IMR-90 (cell line): ENCODE measurements around the gene FRK.

Experiments
- CEBPB ChIP-seq: IDR thresholded peaks from 2 replicates; pipeline ENCODE4 v1.6.1; 2012; ENCODE audit warnings: low read depth, low read length, improper control_type of control experiment
- CTCF ChIP-seq: conservative IDR thresholded peaks from 2 replicates; pipeline ENCODE4 v1.5.1; 2012; ENCODE audit warnings: mild to moderate bottlenecking, low read depth, low read length, improper control_type of control experiment
- FOS ChIP-seq: fragments of 150-350 bp; IDR thresholded peaks from 2 replicates; pipeline ENCODE4 v1.6.1; 2016; ENCODE audit warnings: low read depth, low read length
- MAFK ChIP-seq: IDR thresholded peaks from 2 replicates; pipeline ENCODE4 v1.6.1; 2012; ENCODE audit warnings: low read depth, low read length, improper control_type of control experiment
- MXI1 ChIP-seq: IDR thresholded peaks from 2 replicates; pipeline ENCODE4 v1.6.1; 2012; ENCODE audit warnings: low read depth, mild to moderate bottlenecking, low read length, moderate library complexity, borderline replicate concordance
- POLR2A ChIP-seq: IDR thresholded peaks from 2 replicates; pipeline ENCODE4 v1.6.1; 2012; ENCODE audit warnings: mild to moderate bottlenecking, low read depth, low read length
- RAD21 ChIP-seq: IDR thresholded peaks from 2 replicates; pipeline ENCODE4 v1.6.1; 2012; ENCODE audit warnings: low read length, improper control_type of control experiment
- SMC3 ChIP-seq: fragments of 150-350 bp; IDR thresholded peaks from 2 replicates; pipeline ENCODE4 v1.6.1; 2016; ENCODE audit warnings: low read depth, mild to moderate bottlenecking, antibody characterized with exemption, low read length, moderate library complexity
- TF ChIP-seq, protein P1 (sequence below): fragments of 150-350 bp; IDR thresholded peaks from 2 replicates; pipeline ENCODE4 v1.6.1; 2016; ENCODE audit warnings: low read depth, mild to moderate bottlenecking, low read length, moderate library complexity, borderline replicate concordance

- TF ChIP-seq POLR2A (no peak), CTCF (no peak), FOS (no peak), RAD21 (no peak), MXI1 (no peak), SMC3 (no peak), CEBPB (no peak), MAFK (no peak)
- TF ChIP-seq, protein P1, sequence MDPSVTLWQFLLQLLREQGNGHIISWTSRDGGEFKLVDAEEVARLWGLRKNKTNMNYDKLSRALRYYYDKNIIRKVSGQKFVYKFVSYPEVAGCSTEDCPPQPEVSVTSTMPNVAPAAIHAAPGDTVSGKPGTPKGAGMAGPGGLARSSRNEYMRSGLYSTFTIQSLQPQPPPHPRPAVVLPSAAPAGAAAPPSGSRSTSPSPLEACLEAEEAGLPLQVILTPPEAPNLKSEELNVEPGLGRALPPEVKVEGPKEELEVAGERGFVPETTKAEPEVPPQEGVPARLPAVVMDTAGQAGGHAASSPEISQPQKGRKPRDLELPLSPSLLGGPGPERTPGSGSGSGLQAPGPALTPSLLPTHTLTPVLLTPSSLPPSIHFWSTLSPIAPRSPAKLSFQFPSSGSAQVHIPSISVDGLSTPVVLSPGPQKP = no peak
Measured at GRCh38 chr6:116002756-116003155, 57.9 kb downstream of the FRK start.
